ENCODE results near the gene PPP3CA.

Gene PPP3CA

GRCh38 chr4:101288365-101289145 lies 58.8 kb downstream of the PPP3CA start:
- no peak for DNase-seq (ENCODE audit: low read depth)

- DNase-seq (ENCODE audit: low read depth), result no peak
Observed at GRCh38 chr4:101287324-101287723, 60.0 kb downstream of the PPP3CA start.

DNA sequence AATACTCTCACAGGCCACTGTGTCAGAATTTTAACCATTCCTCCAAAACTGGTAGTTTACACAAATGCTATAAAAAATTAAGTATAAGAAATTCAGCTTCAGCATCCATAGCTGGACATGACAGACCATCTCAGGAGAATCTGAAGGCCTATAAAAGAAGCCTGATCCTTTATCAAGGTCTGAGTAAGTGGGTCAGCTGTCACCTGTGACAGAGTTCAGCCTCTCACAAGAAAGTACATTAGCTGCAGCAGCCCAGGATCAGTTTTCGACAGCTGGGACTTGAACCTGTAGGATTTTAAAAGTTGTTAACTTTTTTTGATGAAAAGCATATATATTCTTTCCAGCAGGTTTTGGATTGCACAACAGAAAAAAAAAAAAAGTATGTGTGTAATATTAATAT lies 60.7 kb downstream of the PPP3CA start:
- no peak for DNase-seq (ENCODE audit: low read depth)

GRCh38 chr4:101285985-101286384 lies 61.3 kb downstream of the PPP3CA start:
- no peak for DNase-seq (ENCODE audit: low read depth)

GRCh38 chr4:101284546-101284945 lies 62.8 kb downstream of the PPP3CA start:
- peak; percentile 9 for DNase-seq (ENCODE audit: low read depth)

DNA sequence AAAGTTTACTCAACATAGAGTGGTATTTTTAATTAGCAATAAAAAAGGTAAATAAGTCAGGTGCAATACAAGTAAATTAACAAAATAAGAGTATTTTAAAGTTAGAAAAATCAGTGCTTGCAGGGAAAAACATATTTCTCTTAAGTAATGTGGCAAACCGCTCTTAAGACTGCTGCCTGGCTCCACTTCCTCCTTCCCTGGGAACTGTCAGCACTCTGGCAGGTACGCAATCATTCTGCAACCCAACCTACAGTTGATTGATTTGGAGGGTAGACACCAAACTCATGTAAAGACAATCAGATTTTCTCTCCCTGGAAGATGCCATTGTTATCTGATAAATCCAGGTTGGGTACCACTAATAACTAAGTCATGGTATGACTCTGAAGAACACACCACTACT lies 63.9 kb downstream of the PPP3CA start:
- no peak for DNase-seq (ENCODE audit: low read depth)

- no peak for DNase-seq (ENCODE audit: low read depth)
Observed at GRCh38 chr4:101282076-101282844, 65.1 kb downstream of the PPP3CA start.

GRCh38 chr4:101280866-101281600 lies 66.3 kb downstream of the PPP3CA start:
- DNase-seq (ENCODE audit: low read depth), result no peak

DNA sequence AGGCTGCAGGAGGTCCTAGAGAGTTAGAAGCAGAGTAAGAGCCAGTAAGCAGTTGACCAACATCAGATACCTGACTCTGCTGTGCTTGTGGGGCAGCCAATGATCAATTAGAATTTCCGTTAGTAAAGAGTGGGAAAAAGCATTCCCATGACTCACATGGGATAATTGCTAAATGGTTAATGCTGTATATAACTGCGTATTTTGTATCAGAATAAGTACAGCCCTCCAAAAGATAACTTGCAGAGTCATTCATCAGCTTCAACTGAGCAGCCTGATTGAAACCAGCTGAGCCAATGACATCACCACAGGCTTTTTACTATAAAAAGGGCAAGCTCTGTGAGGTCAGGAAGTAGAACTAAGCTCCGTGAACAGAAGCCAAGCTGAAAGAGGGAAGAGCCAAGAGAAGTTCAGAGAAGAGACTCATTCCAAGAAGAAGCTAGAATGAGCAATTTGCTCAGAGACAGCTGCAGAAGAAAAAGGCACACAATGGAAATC lies 67.9 kb downstream of the PPP3CA start:
- peak; percentile 98 for DNase-seq (ENCODE audit: low read depth)

DNA sequence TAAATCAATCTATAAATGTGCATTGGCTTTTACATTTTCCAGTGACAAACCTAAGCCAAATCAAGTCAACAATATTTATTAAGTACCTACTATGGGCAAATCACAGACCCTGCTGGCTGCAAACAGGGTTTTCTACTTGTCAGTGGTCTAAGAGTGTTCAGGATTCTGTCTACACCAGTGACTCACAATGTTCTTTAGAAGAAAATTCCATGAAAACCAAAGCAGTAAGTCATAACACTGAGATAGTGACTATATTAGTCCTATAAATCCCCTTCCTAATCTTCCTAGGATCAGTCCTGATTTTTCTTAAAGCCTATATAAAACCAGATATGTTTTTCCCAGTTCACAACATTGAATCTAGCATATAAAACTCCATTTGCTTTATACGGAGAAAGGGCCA lies 69.7 kb downstream of the PPP3CA start:
- no peak for DNase-seq (ENCODE audit: low read depth)

DNA sequence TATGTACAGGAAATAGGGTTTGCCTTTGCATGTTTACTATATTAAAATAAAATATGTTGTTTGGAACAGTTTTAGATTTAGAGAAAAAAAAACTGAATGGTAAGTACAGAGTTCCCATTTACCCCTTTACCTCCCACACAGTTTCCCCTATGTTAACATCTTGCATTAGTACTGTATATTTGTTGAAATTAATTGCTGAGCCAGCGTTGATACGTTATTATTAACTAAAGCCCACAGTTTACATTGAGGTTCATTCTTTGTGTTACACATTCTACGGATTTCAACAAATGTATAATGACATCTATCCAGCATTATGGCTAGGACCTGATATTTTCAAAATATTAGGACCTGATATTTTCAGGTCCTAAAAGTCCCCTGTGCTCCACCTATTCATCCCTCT lies 70.7 kb downstream of the PPP3CA start:
- no peak for DNase-seq (ENCODE audit: low read depth)

DNA sequence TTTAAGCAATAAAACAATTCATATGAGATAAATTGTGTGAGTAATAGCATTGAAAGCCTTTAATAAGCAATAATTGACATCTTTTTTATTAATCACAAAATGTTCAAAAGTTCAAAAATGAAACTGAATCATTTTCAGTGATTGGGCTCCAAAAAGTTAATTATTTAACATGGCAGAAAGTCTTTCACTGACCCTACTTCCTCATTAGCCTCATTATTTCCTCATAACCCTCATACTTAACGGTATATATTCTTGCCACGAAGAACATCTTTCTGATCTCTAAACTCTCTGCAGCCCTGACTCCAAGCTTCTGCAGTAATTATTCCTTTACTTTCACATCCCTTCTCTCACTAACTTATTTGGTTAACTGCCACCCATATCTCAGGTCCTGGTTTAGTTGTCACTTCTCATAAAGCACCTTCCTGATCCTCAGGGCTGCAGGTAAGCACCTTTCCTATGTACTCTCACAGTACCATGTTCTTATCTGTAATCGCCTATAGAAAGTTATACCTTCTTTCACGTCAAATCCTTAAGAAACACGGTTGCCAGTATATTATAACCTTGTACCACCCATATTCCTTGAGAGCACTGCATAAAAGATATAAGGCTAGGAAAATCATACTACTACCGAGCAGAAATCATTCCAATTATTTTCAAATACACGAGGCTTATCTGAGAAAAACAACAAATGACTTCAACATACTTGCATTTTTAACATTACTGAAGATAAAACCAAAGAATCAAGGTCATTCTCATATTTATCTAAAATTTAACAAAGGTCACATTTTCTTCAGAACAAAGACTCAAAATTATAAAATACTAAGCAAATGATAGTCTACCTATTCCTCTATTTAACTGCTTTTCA lies 72.2 kb downstream of the PPP3CA start:
- no peak for DNase-seq (ENCODE audit: low read depth)

GRCh38 chr4:101271516-101271915 lies 75.8 kb downstream of the PPP3CA start:
- DNase-seq (ENCODE audit: low read depth), result no peak

DNA sequence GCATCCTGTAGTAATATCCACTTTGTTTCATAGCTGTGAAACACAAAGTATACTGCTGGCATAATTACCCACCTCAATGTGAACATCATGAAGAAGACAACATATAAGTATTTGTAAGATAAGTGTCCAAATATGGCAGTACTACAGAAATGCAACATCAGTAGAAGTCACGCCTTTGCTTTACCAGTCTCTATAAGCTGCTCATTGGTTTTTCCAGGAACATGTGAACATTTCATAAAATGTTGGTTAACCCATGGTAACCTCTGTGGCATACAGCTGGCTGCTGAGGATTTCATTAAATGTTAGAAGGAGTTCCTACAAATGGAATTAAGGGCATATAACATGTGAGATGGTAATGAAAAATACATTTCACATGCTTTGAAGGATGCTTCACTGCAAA lies 77.6 kb downstream of the PPP3CA start:
- DNase-seq (ENCODE audit: low read depth), result no peak

DNA sequence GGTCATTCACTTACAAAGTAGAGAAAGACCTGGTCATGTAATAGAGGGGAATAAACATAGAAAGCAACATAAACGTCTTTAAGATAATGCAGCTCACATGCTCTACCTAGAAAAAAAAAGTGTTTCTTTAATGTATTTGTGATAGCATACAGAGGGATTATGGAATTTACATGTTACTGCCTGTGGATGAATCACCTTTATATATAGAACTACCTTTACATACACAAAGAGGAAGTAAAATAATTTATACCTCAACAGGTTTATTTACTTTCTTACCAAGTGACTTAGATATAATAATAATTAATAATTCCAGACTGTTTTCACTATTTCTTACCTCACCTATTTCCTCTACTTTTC lies 81.5 kb downstream of the PPP3CA start:
- no peak for DNase-seq (ENCODE audit: low read depth)

DNA sequence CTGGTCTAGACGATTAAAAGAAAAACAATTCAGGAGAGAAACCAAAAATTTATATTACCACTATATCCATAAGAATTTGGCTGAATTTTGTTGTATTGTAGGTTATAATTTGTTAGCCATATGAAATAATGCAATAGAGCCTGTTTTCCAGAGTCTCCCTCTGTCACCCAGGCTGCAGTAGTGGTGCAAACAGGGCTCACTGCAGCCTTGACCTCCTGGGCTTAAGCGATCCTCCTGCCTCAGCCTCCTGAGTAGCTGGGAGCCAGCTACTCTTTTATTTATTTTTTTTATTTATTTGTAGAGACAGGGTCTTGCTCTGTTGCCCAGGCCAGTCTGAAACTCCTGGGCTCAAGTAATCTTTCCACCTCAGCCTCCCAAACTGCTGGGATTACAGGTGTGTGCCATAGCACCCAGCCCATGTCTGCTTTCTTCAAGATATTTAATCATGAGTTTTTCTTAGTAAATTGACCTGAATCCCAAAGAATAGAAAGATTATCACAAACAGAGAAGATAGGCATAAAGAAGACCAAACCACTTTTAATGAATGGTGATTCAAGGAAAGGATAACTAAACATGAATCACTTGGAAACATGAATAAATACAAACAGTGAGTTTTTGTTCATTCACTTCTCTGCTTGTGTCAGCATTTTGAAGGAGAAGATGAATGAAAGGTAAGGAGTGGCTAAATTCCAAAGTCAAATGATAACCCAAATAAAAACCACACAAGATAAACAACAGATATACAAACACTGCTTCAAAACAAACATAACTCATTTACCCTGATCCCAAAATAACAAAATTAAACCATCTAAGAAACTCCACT lies 82.1 kb downstream of the PPP3CA start:
- no peak for DNase-seq (ENCODE audit: low read depth)

- DNase-seq (ENCODE audit: low read depth), result no peak
Observed at GRCh38 chr4:101264512-101264911, 82.8 kb downstream of the PPP3CA start.

DNA sequence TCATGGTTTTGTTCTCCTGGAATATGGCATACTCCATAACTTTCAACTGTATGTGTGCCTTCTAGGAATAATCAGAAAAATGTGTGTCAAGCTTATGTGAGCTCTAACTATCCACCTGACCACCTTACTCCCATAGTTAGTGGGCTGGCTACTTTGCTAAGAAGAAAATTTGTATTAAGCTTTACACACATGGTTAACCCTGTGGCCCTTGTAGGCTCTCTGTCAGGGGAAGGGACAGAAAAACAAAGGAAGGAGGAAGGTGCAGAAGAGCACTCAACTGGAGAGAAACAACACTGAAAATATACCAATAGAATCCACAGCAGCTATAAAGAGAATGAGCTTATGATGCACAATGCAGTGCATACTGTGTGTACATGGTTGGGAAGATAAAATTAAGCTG lies 84.6 kb downstream of the PPP3CA start:
- no peak for DNase-seq (ENCODE audit: low read depth)

DNA sequence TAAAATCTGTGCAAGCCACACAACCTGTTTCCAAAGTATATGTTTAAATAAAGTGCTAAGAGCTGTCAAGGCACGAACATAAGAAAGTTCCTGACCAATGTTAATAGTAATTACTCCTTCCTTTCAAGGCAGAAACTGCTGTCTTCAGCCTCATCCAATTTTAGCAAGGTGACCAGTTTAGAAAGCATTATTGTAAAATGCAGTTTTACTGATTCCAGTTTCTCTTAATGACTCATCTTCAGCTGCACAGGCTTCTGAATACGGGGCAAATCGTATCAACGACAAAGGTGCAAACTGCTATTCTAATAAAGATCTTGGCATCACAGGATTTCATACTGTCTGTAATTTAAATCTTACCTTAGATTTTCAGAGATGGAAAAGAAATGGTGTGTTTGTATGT lies 87.5 kb downstream of the PPP3CA start:
- no peak for DNase-seq (ENCODE audit: low read depth)

DNA sequence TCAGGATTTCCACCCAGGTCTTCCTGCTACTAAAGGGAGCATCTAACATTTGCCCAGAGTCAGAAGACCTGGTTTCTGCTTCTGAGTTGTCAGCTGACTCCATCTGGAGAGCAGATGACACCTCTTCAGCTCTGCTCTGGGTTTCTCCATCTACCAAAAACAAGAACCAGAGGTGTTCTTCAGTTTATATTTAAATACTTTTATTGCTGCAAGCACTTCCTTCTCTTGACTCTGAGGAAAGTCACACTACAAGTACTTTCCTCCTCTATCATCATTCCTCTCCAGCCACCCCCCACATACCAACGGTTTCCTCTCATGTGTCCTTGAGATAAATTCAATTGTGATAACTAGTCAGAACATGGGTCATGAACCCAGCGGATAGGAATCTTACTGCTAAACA lies 88.4 kb downstream of the PPP3CA start:
- DNase-seq (ENCODE audit: low read depth), result no peak

DNA sequence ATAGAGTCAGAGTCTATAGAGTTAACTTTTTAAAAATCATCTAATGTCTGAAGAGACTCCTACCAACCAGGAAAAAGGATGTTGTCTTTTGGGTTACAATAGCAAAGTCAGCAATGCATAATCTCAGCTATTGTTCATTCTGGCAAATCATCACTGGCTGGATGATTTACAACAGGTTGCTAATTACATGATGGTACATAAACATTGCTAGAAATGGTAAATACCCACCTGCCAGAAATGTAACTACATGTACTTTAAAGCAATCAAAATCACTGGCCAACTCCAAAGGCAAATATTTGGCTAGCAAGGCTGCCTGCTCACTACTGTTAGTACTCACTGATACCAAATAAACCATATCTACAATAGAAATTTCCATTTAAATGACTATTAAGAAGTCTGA lies 91.1 kb downstream of the PPP3CA start:
- no peak for DNase-seq (ENCODE audit: low read depth)

All from GM04504 (cell line).